H9 (cell line): Measurements from ENCODE around the gene ESRRB. TPM values are rescaled to one million over a fixed set of nuclear protein-coding genes. Genes with fewer than 3 reads are reported as not detected.

Experiments used
- DNase-seq: peaks from one replicate; pipeline ENCODE4 v3.0.0-alpha.2; 2017
- H2AFZ ChIP-seq: one replicate; pipeline ENCODE4 v1.6.1; 2013; ENCODE audit warnings: mild to moderate bottlenecking, low read length, control low read depth, moderate library complexity
- H2AK5ac ChIP-seq: 2 replicates; pipeline ENCODE4 v1.6.1; 2013; ENCODE audit warnings: low read length, control low read depth, mixed read lengths; ENCODE audit not compliant: insufficient read length
- H2BK120ac ChIP-seq: one replicate; pipeline ENCODE4 v1.6.1; 2013; ENCODE audit warnings: low read depth, mild to moderate bottlenecking, low read length, control low read depth, inconsistent platforms; ENCODE audit not compliant: poor library complexity, severe bottlenecking
- H2BK12ac ChIP-seq: 2 replicates; pipeline ENCODE4 v1.6.1; 2013; ENCODE audit warnings: low read length, control low read depth, mixed read lengths, low read depth; ENCODE audit not compliant: insufficient read length
- H2BK15ac ChIP-seq: 2 replicates; pipeline ENCODE4 v1.6.1; 2013; ENCODE audit warnings: low read depth, low read length, control low read depth
- H2BK20ac ChIP-seq: one replicate; pipeline ENCODE4 v1.6.1; 2013; ENCODE audit warnings: low read depth, mild to moderate bottlenecking, low read length, control low read depth, inconsistent platforms; ENCODE audit not compliant: poor library complexity, severe bottlenecking
- H2BK5ac ChIP-seq: 2 replicates; pipeline ENCODE4 v1.6.1; 2013; ENCODE audit warnings: low read length, control low read depth, mixed read lengths; ENCODE audit not compliant: insufficient read length
- H3K14ac ChIP-seq: 2 replicates; pipeline ENCODE4 v1.6.1; 2013; ENCODE audit warnings: low read length, control low read depth; ENCODE audit not compliant: insufficient read depth
- H3K18ac ChIP-seq: 2 replicates; pipeline ENCODE4 v1.6.1; 2013; ENCODE audit warnings: low read depth, mild to moderate bottlenecking, mixed read lengths, low read length, control low read depth; ENCODE audit not compliant: insufficient read length
- H3K23ac ChIP-seq: 2 replicates; pipeline ENCODE4 v1.6.1; 2013; ENCODE audit warnings: low read length, control low read depth, mixed read lengths, low read depth; ENCODE audit not compliant: insufficient read length
- H3K23me2 ChIP-seq: 2 replicates; pipeline ENCODE4 v1.6.1; 2013; ENCODE audit warnings: low read depth, mild to moderate bottlenecking, mixed read lengths, low read length, control low read depth; ENCODE audit not compliant: insufficient read length, poor library complexity, severe bottlenecking
- H3K27ac ChIP-seq: 2 replicates; pipeline ENCODE4 v1.5.1; 2013; ENCODE audit warnings: low read length, control low read depth, mixed read lengths, low read depth; ENCODE audit not compliant: insufficient read length
- H3K27me3 ChIP-seq: 2 replicates; pipeline ENCODE4 v1.6.1; 2013; ENCODE audit warnings: low read length, control low read depth, inconsistent platforms; ENCODE audit not compliant: insufficient read depth
- H3K4ac ChIP-seq: 2 replicates; pipeline ENCODE4 v1.6.1; 2013; ENCODE audit warnings: low read depth, mild to moderate bottlenecking, control low read depth, inconsistent platforms, low read length, moderate library complexity
- H3K4me1 ChIP-seq: 2 replicates; pipeline ENCODE4 v1.6.1; 2013; ENCODE audit warnings: low read length, control low read depth, inconsistent platforms; ENCODE audit not compliant: insufficient read depth
- H3K4me2 ChIP-seq: 2 replicates; pipeline ENCODE4 v1.6.1; 2013; ENCODE audit warnings: low read length, control low read depth, mixed read lengths; ENCODE audit not compliant: insufficient read length, insufficient read depth
- H3K56ac ChIP-seq: 2 replicates; pipeline ENCODE4 v1.6.1; 2013; ENCODE audit warnings: low read depth, mild to moderate bottlenecking, mixed read lengths, low read length, control low read depth; ENCODE audit not compliant: insufficient read length
- H3K79me1 ChIP-seq: 2 replicates; pipeline ENCODE4 v1.6.1; 2013; ENCODE audit warnings: low read depth, mild to moderate bottlenecking, moderate library complexity, low read length, control low read depth, inconsistent platforms; ENCODE audit not compliant: insufficient read depth, poor library complexity, severe bottlenecking
- H3K79me2 ChIP-seq: 2 replicates; pipeline ENCODE4 v1.6.1; 2013; ENCODE audit warnings: low read length, control low read depth, inconsistent platforms; ENCODE audit not compliant: insufficient read depth
- H3K9ac ChIP-seq: 2 replicates; pipeline ENCODE4 v1.6.1; 2013; ENCODE audit warnings: low read length, control low read depth, mixed read lengths; ENCODE audit not compliant: insufficient read length; ENCODE audit errors: extremely low read depth
- H3K9me3 ChIP-seq: one replicate; pipeline ENCODE4 v1.6.1; 2013; ENCODE audit warnings: low read depth, low read length, inconsistent platforms; ENCODE audit not compliant: control insufficient read depth
- H3T11ph ChIP-seq: one replicate; pipeline ENCODE4 v1.6.1; 2013; ENCODE audit warnings: mild to moderate bottlenecking, low read length, control low read depth, inconsistent platforms
- H4K20me1 ChIP-seq: one replicate; pipeline ENCODE4 v1.6.1; 2013; ENCODE audit not compliant: control insufficient read depth, insufficient read length, insufficient read depth
- H4K5ac ChIP-seq: 2 replicates; pipeline ENCODE4 v1.6.1; 2013; ENCODE audit warnings: low read depth, mild to moderate bottlenecking, mixed read lengths, low read length, control low read depth; ENCODE audit not compliant: insufficient read length
- H4K8ac ChIP-seq: replicated peaks from 2 replicates; pipeline ENCODE4 v1.6.1; 2013; ENCODE audit warnings: low read length, control low read depth, mixed read lengths, low read depth; ENCODE audit not compliant: insufficient read length
- H4K91ac ChIP-seq: 2 replicates; pipeline ENCODE4 v1.6.1; 2013; ENCODE audit warnings: low read depth, mild to moderate bottlenecking, moderate library complexity, mixed read lengths, low read length, control low read depth; ENCODE audit not compliant: insufficient read length
- H3K27ac Mint-ChIP-seq, 3 experiments: 2 replicates in 2 of 3; 3 replicates in 1 of 3; pipeline ENCODE4 v1.8.0; 2020 to 2021; ENCODE audit warnings: mixed read lengths in 3 of 3, mild to moderate bottlenecking in 1 of 3, moderate library complexity in 1 of 3
- H3K27me3 Mint-ChIP-seq: 2 replicates; pipeline ENCODE4 v1.8.0; 2021; ENCODE audit warnings: low read depth, mild to moderate bottlenecking, moderate library complexity, mixed read lengths
- H3K36me3 Mint-ChIP-seq, 3 experiments: 2 replicates in 2 of 3; 3 replicates in 1 of 3; pipeline ENCODE4 v1.8.0; 2020 to 2021; ENCODE audit warnings: low read depth in 3 of 3, mixed read lengths in 3 of 3; ENCODE audit not compliant: insufficient read depth in 1 of 3
- H3K4me1 Mint-ChIP-seq, 2 experiments: 2 replicates each; pipeline ENCODE4 v1.8.0; 2020; ENCODE audit warnings: mixed read lengths in 2 of 2
- H3K4me3 Mint-ChIP-seq, 2 experiments: 2 replicates in 1 of 2; 3 replicates in 1 of 2; pipeline ENCODE4 v1.8.0; 2020 to 2021; ENCODE audit warnings: mild to moderate bottlenecking in 2 of 2, mixed read lengths in 2 of 2, moderate library complexity in 1 of 2
- H3K9me3 Mint-ChIP-seq, 2 experiments: 2 replicates in 1 of 2; 3 replicates in 1 of 2; pipeline ENCODE4 v1.8.0; 2020; ENCODE audit warnings: mild to moderate bottlenecking in 2 of 2, mixed read lengths in 2 of 2, moderate library complexity in 1 of 2
- WGBS: extraction: QIAGEN DNeasy Blood & Tissue Kit; methylation state at CpG from one replicate; pipeline ENCODE4 v1.1.7; 2013; ENCODE audit warnings: missing lambda C conversion rate, low lambda C conversion rate, mixed read lengths; ENCODE audit not compliant: insufficient read length; ENCODE audit errors: extremely low coverage; 5-methylcytosine and 5-hydroxymethylcytosine counted together
- total RNA-seq: library from RNA; stranded (reverse); gene quantifications from 2 replicates; pipeline ENCODE4 v1.2.1, GENCODE V29; 2021
- TF ChIP-seq, protein P1 (sequence below): fragments of 200-600 bp; sonication (generic); conservative IDR thresholded peaks from 3 replicates; pipeline ENCODE4 v1.8.0; 2021; ENCODE audit warnings: antibody characterized with exemption, mild to moderate bottlenecking

ESRRB gene
- total RNA-seq, 1 experiment from 2014 or later = 0.11 TPM

DNA sequence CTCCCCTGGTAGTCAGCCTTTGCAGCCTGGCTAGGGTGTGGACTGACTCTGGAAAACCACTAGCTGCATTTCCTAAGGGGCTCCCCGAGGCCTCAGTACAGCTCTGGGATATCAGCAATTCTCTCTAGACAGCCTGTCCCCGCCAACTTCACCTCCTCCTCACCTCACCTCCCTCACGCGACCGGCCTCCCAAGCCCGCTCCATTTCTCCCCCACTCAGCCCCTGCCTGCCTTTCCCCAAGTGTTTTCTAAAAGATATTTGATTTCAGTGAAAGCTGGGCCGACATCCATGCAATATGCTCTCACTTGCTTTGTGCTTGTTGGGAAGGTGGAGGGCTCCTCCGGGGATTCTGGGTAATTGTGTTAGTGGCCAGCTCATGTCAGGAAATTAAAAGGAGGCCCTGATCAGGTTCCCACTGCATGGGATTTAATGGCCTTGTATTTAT, 91.8 kb downstream of the ESRRB start:
- Histone ChIP-seq H2BK120ac (no peak overlapping the region), H3K4ac (no peak overlapping the region), H3K79me2 (no peaks in the 10 kb centered on the region), H2BK5ac (no peak overlapping the region), H3K4me2 (no peak overlapping the region), H4K91ac (no peak overlapping the region), H2AFZ (no peak overlapping the region), H3K27me3 (no peaks in the 10 kb centered on the region), H3K23me2 (no peaks in the 10 kb centered on the region), H2BK15ac (no peak overlapping the region), H2AK5ac (no peak overlapping the region), H3K18ac (no peak overlapping the region), H4K8ac (no peak overlapping the region), H2BK12ac (no peak overlapping the region), H2BK20ac (no peak overlapping the region), H3K79me1 (no peaks in the 10 kb centered on the region), H3K9ac (no peak overlapping the region), H3K27ac (no peak overlapping the region), H4K5ac (no peak overlapping the region), H3K9me3 (no peaks in the 10 kb centered on the region), H3T11ph (no peak overlapping the region), H4K20me1 (no peaks in the 10 kb centered on the region), H3K14ac (no peak overlapping the region), H3K56ac (no peak overlapping the region), H3K23ac (no peak overlapping the region), H3K4me1 (no peaks in the 10 kb centered on the region; the same call in 1 of the 2 replicates)
- no peak overlapping the region for H3K27ac Mint-ChIP-seq
- H3K4me3 Mint-ChIP-seq = no peak overlapping the region
- WGBS = no CpG with 5 or more reads among the region's 8 CpGs
- DNase-seq = no peak
- no peaks in the 10 kb centered on the region for H3K9me3 Mint-ChIP-seq
- no peaks in the 10 kb centered on the region; a peak in 1 of 7 replicates for H3K36me3 Mint-ChIP-seq
- TF ChIP-seq, protein P1, sequence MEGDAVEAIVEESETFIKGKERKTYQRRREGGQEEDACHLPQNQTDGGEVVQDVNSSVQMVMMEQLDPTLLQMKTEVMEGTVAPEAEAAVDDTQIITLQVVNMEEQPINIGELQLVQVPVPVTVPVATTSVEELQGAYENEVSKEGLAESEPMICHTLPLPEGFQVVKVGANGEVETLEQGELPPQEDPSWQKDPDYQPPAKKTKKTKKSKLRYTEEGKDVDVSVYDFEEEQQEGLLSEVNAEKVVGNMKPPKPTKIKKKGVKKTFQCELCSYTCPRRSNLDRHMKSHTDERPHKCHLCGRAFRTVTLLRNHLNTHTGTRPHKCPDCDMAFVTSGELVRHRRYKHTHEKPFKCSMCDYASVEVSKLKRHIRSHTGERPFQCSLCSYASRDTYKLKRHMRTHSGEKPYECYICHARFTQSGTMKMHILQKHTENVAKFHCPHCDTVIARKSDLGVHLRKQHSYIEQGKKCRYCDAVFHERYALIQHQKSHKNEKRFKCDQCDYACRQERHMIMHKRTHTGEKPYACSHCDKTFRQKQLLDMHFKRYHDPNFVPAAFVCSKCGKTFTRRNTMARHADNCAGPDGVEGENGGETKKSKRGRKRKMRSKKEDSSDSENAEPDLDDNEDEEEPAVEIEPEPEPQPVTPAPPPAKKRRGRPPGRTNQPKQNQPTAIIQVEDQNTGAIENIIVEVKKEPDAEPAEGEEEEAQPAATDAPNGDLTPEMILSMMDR = no peak
- peaks cover 6 to 15% of the 10 kb centered on the region in 2 experiments for H3K4me1 Mint-ChIP-seq
- peaks cover 6% of the 10 kb centered on the region; the same call in 1 of the 2 replicates for H3K27me3 Mint-ChIP-seq
